SKM-1 (cell line): Measurements from ENCODE around the gene RTP5.
"Not testable (repeated sequence)": the region's sequence is repeated elsewhere in the genome, so short reads cannot be mapped to it uniquely, and the experiment has no call there.

Source experiments
- DNase-seq: peaks from one replicate; lab custom pipeline; 2025; ENCODE audit not compliant: unreplicated experiment; lab: John Stamatoyannopoulos, UW

RTP5 gene

GRCh38 chr2:241869087-241869961, at the start of gene RTP5:
Gene RTP5, plus strand, starts transcription at chr2:241869729. Its CDS starts 28 bp downstream, at chr2:241869757.
- DNase-seq: no peak

GRCh38 chr2:241819947-241820624, 49.4 kb upstream of the RTP5 start:
- not testable (repeated sequence) for DNase-seq

GRCh38 chr2:241820625-241821384, 48.7 kb upstream of the RTP5 start:
- DNase-seq: no peak

GRCh38 chr2:241821460-241822263, 47.9 kb upstream of the RTP5 start:
- DNase-seq: no peak

GRCh38 chr2:241822264-241822623, 47.3 kb upstream of the RTP5 start:
- no peak for DNase-seq

- not testable (repeated sequence) for DNase-seq
Measured at GRCh38 chr2:241823531-241824437, 45.7 kb upstream of the RTP5 start.

- DNase-seq: no peak
Measured at GRCh38 chr2:241827394-241827793, 42.1 kb upstream of the RTP5 start.

- no peak for DNase-seq
Measured at GRCh38 chr2:241833101-241833663, 36.3 kb upstream of the RTP5 start.

GRCh38 chr2:241833756-241834526, 35.6 kb upstream of the RTP5 start:
- not testable (repeated sequence) for DNase-seq

GRCh38 chr2:241834527-241835210, 34.9 kb upstream of the RTP5 start:
- DNase-seq: no peak

GRCh38 chr2:241835611-241836010, 33.9 kb upstream of the RTP5 start:
- DNase-seq: no peak

- DNase-seq: no peak
Measured at GRCh38 chr2:241836292-241836691, 33.2 kb upstream of the RTP5 start.

GRCh38 chr2:241837197-241837965, 32.1 kb upstream of the RTP5 start:
- no peak for DNase-seq

- DNase-seq: peak; percentile 13
Measured at GRCh38 chr2:241841181-241842066, 28.1 kb upstream of the RTP5 start.

GRCh38 chr2:241842067-241842415, 27.5 kb upstream of the RTP5 start:
- no peak for DNase-seq

GRCh38 chr2:241842620-241843211, 26.8 kb upstream of the RTP5 start:
- peak; percentile 39 for DNase-seq
